Measurements from ENCODE around the gene RNF144A. TPM values are rescaled to one million over a fixed set of nuclear protein-coding genes. Genes with fewer than 3 reads are reported as not detected.

The RNF144A gene
- total RNA-seq, 1 experiment from 2014 or later: 10.6 TPM

GRCh38 chr2:6872394-6872793 lies 44.8 kb upstream of the RNF144A start:
- H3K4me1 Mint-ChIP-seq: no peaks in the 10 kb centered on the region
- Histone ChIP-seq H3T11ph (ENCODE audit: low read length) (no peak overlapping the region), H3K56ac (ENCODE audit: insufficient read length, low read depth, low read length) (no peak overlapping the region), H3K18ac (ENCODE audit: insufficient read length, low read depth, low read length) (no peak overlapping the region), H2BK15ac (ENCODE audit: low read depth, low read length) (no peak overlapping the region), H4K5ac (ENCODE audit: insufficient read length, low read depth, low read length) (no peak overlapping the region), H3K27me3 (ENCODE audit: insufficient read depth, low read length) (no peaks in the 10 kb centered on the region), H2BK120ac (ENCODE audit: low read depth, low read length, poor library complexity, severe bottlenecking) (no peak overlapping the region), H4K20me1 (ENCODE audit: control insufficient read depth, insufficient read depth, insufficient read length) (no peaks in the 10 kb centered on the region), H2BK5ac (ENCODE audit: insufficient read length, low read length) (no peak overlapping the region), H4K91ac (ENCODE audit: insufficient read length, low read depth, low read length) (no peak overlapping the region), H3K9ac (ENCODE audit: extremely low read depth, insufficient read length, low read length) (no peak overlapping the region), H3K14ac (ENCODE audit: insufficient read depth, low read length) (no peak overlapping the region), H3K79me1 (ENCODE audit: insufficient read depth, low read depth, low read length, poor library complexity, severe bottlenecking) (no peaks in the 10 kb centered on the region), H2AFZ (ENCODE audit: low read length) (no peak overlapping the region), H3K23me2 (ENCODE audit: insufficient read length, low read depth, low read length, poor library complexity, severe bottlenecking) (no peaks in the 10 kb centered on the region), H3K9me3 (ENCODE audit: control insufficient read depth, low read depth, low read length) (no peaks in the 10 kb centered on the region), H2BK20ac (ENCODE audit: low read depth, low read length, poor library complexity, severe bottlenecking) (no peak overlapping the region), H2BK12ac (ENCODE audit: insufficient read length, low read depth, low read length) (no peak overlapping the region), H4K8ac (replicated peaks; ENCODE audit: insufficient read length, low read depth, low read length) (no peak overlapping the region), H2AK5ac (ENCODE audit: insufficient read length, low read length) (no peak overlapping the region), H3K4me2 (ENCODE audit: insufficient read depth, insufficient read length, low read length) (no peak overlapping the region), H3K23ac (ENCODE audit: insufficient read length, low read depth, low read length) (no peak overlapping the region), H3K79me2 (ENCODE audit: insufficient read depth, low read length) (no peaks in the 10 kb centered on the region), H3K4me1 (ENCODE audit: insufficient read depth, low read length) (no peaks in the 10 kb centered on the region), H3K4ac (ENCODE audit: low read depth, low read length) (no peak overlapping the region), H3K27ac (ENCODE audit: insufficient read length, low read depth, low read length) (no peak overlapping the region)
- peaks cover 4% of the 10 kb centered on the region in 3 experiments; a peak in 4 of 7 replicates for H3K36me3 Mint-ChIP-seq (ENCODE audit: insufficient read depth in 1 of 3, low read depth in 3 of 3)
- no peak overlapping the region for H3K4me3 Mint-ChIP-seq
- H3K27me3 Mint-ChIP-seq (ENCODE audit: low read depth): peaks cover 21% of the 10 kb centered on the region
- DNase-seq: no peak
- TF ChIP-seq CTCF (conservative IDR thresholded peaks at IDR 0.05): no peak
- no peak overlapping the region for H3K27ac Mint-ChIP-seq
- H3K9me3 Mint-ChIP-seq: peaks cover 4 to 5% of the 10 kb centered on the region in 2 experiments
- no CpG with 5 or more reads among the region's 2 CpGs for WGBS (ENCODE audit: extremely low coverage, insufficient read length, low lambda C conversion rate)

All from H9 (cell line).